HG03439 (cell line): ENCODE data around the gene PODXL.

Experiments used
- ATAC-seq: cut with Tn5 transposase; IDR thresholded peaks from one replicate; pipeline ENCODE4 v1.9.1; 2021; ENCODE audit warnings: mild to moderate bottlenecking, moderate library complexity; ENCODE audit not compliant: unreplicated experiment

Gene PODXL

DNA sequence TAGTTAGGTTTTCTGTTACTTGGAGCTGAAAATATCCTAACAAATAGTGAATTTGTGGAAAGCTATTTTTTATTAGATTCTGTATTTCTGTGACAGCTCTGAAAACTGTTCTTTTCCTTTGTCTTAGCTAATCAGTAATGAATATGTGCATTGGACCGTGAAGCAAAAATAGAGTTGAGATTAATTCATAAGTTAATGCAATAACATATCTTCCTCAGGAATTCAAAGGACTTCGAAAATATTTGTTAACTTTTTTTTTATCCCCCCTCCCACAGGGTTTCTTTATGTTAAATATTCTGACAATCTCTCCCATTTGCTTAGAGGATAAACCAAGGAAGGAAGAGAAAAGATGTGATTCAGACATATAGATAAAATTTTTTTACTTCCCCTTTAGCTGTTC lies 101.4 kb downstream of the PODXL start:
- no peak for ATAC-seq

DNA sequence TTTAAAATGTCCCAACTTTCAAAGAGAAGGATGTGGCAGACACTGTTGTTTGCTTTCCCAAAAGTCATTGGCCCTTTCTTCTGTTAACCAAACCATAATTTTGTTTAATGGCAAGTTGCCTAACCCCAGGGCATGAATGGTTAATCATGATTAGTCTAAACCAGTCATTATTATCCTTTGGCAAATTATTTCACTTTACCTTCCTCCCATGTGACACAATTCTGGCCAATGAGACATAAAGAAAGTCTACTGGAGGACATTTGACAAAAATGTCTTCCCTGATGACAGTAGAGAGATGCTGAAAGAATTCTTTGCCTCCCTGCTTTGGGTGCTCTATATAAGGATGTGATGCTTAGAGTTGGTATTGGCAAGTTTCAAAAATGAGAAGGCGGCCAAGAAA lies 101.9 kb downstream of the PODXL start:
- ATAC-seq, result no peak
